Caco-2 (cell line): ENCODE measurements around the gene IL11RA. TPM values are rescaled to one million over a fixed set of nuclear protein-coding genes. Genes with fewer than 3 reads are reported as not detected.
A peak's percentile ranks its signal among the peaks of the same experiment; 100 is the strongest.

Experiments
- BruUV-seq: library from RNA; stranded (reverse); fragments of 400-500 nt; replicated peaks from 2 replicates; lab custom pipeline; 2021; lab: Mats Ljungman, UMichigan
- CTCF ChIA-PET: fragments of 300-600 bp; sonication (Branson Sonifier 250); formaldehyde crosslinking; loops from one replicate; lab custom pipeline; 2022; ENCODE audit warnings: antibody characterized with exemption; lab: Charles Lee
- POLR2A ChIA-PET: fragments of 300-600 bp; sonication (Branson Sonifier 250); formaldehyde crosslinking; loops from one replicate; lab custom pipeline; 2022; ENCODE audit warnings: antibody characterized with exemption; lab: Charles Lee
- DNase-seq, 2 experiments: peaks; one replicate each; pipeline versions ENCODE4 v3.0.0 to v3.0.0-alpha.2; 2020 to 2022
- H3K27me3 ChIP-seq: replicated peaks from 2 replicates; pipeline ENCODE4 v1.6.0; 2011; ENCODE audit warnings: low read length; ENCODE audit not compliant: control insufficient read depth, insufficient read depth
- H3K36me3 ChIP-seq: 2 replicates; pipeline ENCODE4 v1.5.1; 2011; ENCODE audit warnings: low read length; ENCODE audit not compliant: control insufficient read depth, insufficient read depth
- H3K4me1 ChIP-seq: fragments of 250-450 bp; sonication (Bioruptor Pico); 2 replicates; pipeline ENCODE4 v1.5.1; 2020; ENCODE audit warnings: mild to moderate bottlenecking
- H3K4me3 ChIP-seq: 2 replicates; pipeline ENCODE4 v1.5.1; 2011; ENCODE audit warnings: low read depth, mild to moderate bottlenecking, control low read depth, low read length
- H3K9me3 ChIP-seq: fragments of 250-450 bp; sonication (Bioruptor Pico); 2 replicates; pipeline ENCODE4 v1.5.1; 2020; ENCODE audit warnings: mild to moderate bottlenecking, moderate library complexity
- H3K27ac Mint-ChIP-seq: one replicate; pipeline ENCODE4 v1.8.0; 2022; ENCODE audit warnings: mixed read lengths; ENCODE audit not compliant: unreplicated experiment
- H3K27me3 Mint-ChIP-seq: one replicate; pipeline ENCODE4 v1.8.0; 2022; ENCODE audit warnings: mixed read lengths; ENCODE audit not compliant: insufficient read depth, unreplicated experiment
- H3K36me3 Mint-ChIP-seq: one replicate; pipeline ENCODE4 v1.8.0; 2022; ENCODE audit warnings: mild to moderate bottlenecking, mixed read lengths; ENCODE audit not compliant: insufficient read depth, unreplicated experiment
- H3K4me1 Mint-ChIP-seq: one replicate; pipeline ENCODE4 v1.8.0; 2022; ENCODE audit warnings: low read depth, mixed read lengths; ENCODE audit not compliant: unreplicated experiment
- H3K4me3 Mint-ChIP-seq: one replicate; pipeline ENCODE4 v1.8.0; 2022; ENCODE audit warnings: mild to moderate bottlenecking, moderate library complexity, mixed read lengths; ENCODE audit not compliant: unreplicated experiment
- H3K9me3 Mint-ChIP-seq: one replicate; pipeline ENCODE4 v1.8.0; 2022; ENCODE audit warnings: mixed read lengths; ENCODE audit not compliant: unreplicated experiment
- CTCF ChIP-seq, 2 experiments: fragments of 200-600 bp in 1 of 2; IDR thresholded peaks; 1 replicate in 1 of 2; 2 replicates in 1 of 2; pipeline versions ENCODE4 v1.5.1 to v1.8.0; 2011 to 2022; ENCODE audit warnings: antibody characterized with exemption in 1 of 2, control low read depth in 1 of 2, inconsistent platforms in 1 of 2, low read depth in 1 of 2, low read length in 1 of 2, mild to moderate bottlenecking in 1 of 2, moderate library complexity in 1 of 2; ENCODE audit not compliant: insufficient read depth in 1 of 2, severe bottlenecking in 1 of 2, unreplicated experiment in 1 of 2
- intact Hi-C: fragments of 100-400 bp; cut with micrococcal nuclease; formaldehyde crosslinking; loops from one replicate; pipeline ENCODE4 v1.10.0; 2022; ENCODE audit not compliant: unreplicated experiment
- total RNA-seq: library from RNA; stranded (reverse); gene quantifications from 2 replicates; pipeline ENCODE4 v1.2.3, GENCODE V29; 2022

The IL11RA gene
- total RNA-seq, 1 experiment from 2014 or later: 5.6 TPM

- intact Hi-C loops: loop anchor here (10.0 kb wide), 1 partner anchor 54 kb away; no protein-coding TSS in a partner anchor
- peaks cover 30% of the 10 kb centered on the region for H3K4me1 Mint-ChIP-seq
- no TSS peak for BruUV-seq
- H3K9me3 Mint-ChIP-seq: no peaks in the 10 kb centered on the region
- Histone ChIP-seq H3K27me3 (no peaks in the 10 kb centered on the region), H3K4me3 (no peak overlapping the region), H3K36me3 (no peaks in the 10 kb centered on the region), H3K9me3 (no peaks in the 10 kb centered on the region), H3K4me1 (peaks cover 35% of the 10 kb centered on the region)
- H3K27ac Mint-ChIP-seq: peak overlapping the region; percentile 62
- no peak for TF ChIP-seq CTCF (IDR thresholded peaks at IDR 0.05; ENCODE audit: insufficient read depth in 1 of 2, low read depth in 1 of 2, low read length in 1 of 2, severe bottlenecking in 1 of 2, unreplicated experiment in 1 of 2)
- H3K4me3 Mint-ChIP-seq: peak overlapping the region; percentile 66
- no peaks in the 10 kb centered on the region for H3K27me3 Mint-ChIP-seq
- DNase-seq: no peak
- peaks cover 28% of the 10 kb centered on the region for H3K36me3 Mint-ChIP-seq
- POLR2A ChIA-PET: interaction anchor here (2.6 kb wide), 1 partner anchor 14 kb away, joined by 11 read pairs; the partner anchor contains the start of gene SIGMAR1
- CTCF ChIA-PET: interaction anchor here (1.4 kb wide), 3 partner anchors 8 to 17 kb away, joined by 4 to 5 read pairs (median 5); partner anchors contain the start of gene SIGMAR1
Observed at GRCh38 chr9:34650816-34651215, 1.2 kb upstream of the IL11RA start.

- POLR2A ChIA-PET: interaction anchor here (0.7 to 2.6 kb wide), 4 partner anchors 14 to 128 kb away, joined by 3 to 11 read pairs (median 4); partner anchors contain the start of gene SIGMAR1
Observed at GRCh38 chr9:34651321-34651720, 664 bp upstream of the IL11RA start.

GRCh38 chr9:34652602-34653000 is 616 bp downstream of the IL11RA start:
- Mint-ChIP-seq H3K36me3 (peaks cover 28% of the 10 kb centered on the region), H3K27ac (peak overlapping the region; percentile 62), H3K4me3 (peak overlapping the region; percentile 66), H3K27me3 (no peaks in the 10 kb centered on the region), H3K9me3 (no peaks in the 10 kb centered on the region), H3K4me1 (peaks cover 26% of the 10 kb centered on the region)
- intact Hi-C loops: loop anchor here (1.0 to 10.0 kb wide), 4 partner anchors 8 to 52 kb away; partner anchors contain the start of gene SIGMAR1
- POLR2A ChIA-PET: interaction anchor here (2.6 kb wide), 1 partner anchor 15 kb away, joined by 11 read pairs; the partner anchor contains the start of gene SIGMAR1
- no peak for DNase-seq
- Histone ChIP-seq H3K36me3 (no peaks in the 10 kb centered on the region), H3K4me3 (peak overlapping the region; percentile 2; the same call in 1 of the 2 replicates), H3K9me3 (no peaks in the 10 kb centered on the region), H3K27me3 (no peaks in the 10 kb centered on the region), H3K4me1 (peaks cover 25% of the 10 kb centered on the region)
- no TSS peak for BruUV-seq
- no peak for TF ChIP-seq CTCF (IDR thresholded peaks at IDR 0.05; ENCODE audit: insufficient read depth in 1 of 2, low read depth in 1 of 2, low read length in 1 of 2, severe bottlenecking in 1 of 2, unreplicated experiment in 1 of 2)
- CTCF ChIA-PET: no interaction called here

More at GRCh38 chr9:34651321-34651720, 664 bp upstream of the IL11RA start:
- Histone ChIP-seq H3K4me1 (peaks cover 30% of the 10 kb centered on the region), H3K4me3 (peak overlapping the region; percentile 31), H3K9me3 (no peaks in the 10 kb centered on the region), H3K36me3 (no peaks in the 10 kb centered on the region), H3K27me3 (no peaks in the 10 kb centered on the region)
- intact Hi-C loops: loop anchor here (10.0 kb wide), 1 partner anchor 53 kb away; no protein-coding TSS in a partner anchor
- no peak for DNase-seq
- H3K9me3 Mint-ChIP-seq: no peaks in the 10 kb centered on the region
- H3K4me3 Mint-ChIP-seq: peak overlapping the region; percentile 66
- BruUV-seq: TSS peak; percentile 93
- H3K27me3 Mint-ChIP-seq: no peaks in the 10 kb centered on the region
- no peak for TF ChIP-seq CTCF (IDR thresholded peaks at IDR 0.05; ENCODE audit: insufficient read depth in 1 of 2, low read depth in 1 of 2, low read length in 1 of 2, severe bottlenecking in 1 of 2, unreplicated experiment in 1 of 2)
- H3K4me1 Mint-ChIP-seq: peaks cover 30% of the 10 kb centered on the region
- H3K27ac Mint-ChIP-seq: peak overlapping the region; percentile 62
- CTCF ChIA-PET: interaction anchor here (1.4 kb wide), 3 partner anchors 9 to 17 kb away, joined by 4 to 5 read pairs (median 5); partner anchors contain the start of gene SIGMAR1
- peaks cover 28% of the 10 kb centered on the region for H3K36me3 Mint-ChIP-seq
